Calu3 (cell line): ENCODE results near the gene NUP93. TPM values are rescaled to one million over a fixed set of nuclear protein-coding genes. Genes with fewer than 3 reads are reported as not detected.

Experiments
- BruUV-seq: library from RNA; stranded (reverse); fragments of 400-500 nt; replicated peaks from 2 replicates; lab custom pipeline; 2021; lab: Mats Ljungman, UMichigan
- CTCF ChIA-PET: fragments of 300-600 bp; sonication (Branson Sonifier 250); formaldehyde crosslinking; loops from one replicate; lab custom pipeline; 2022; ENCODE audit warnings: antibody characterized with exemption; lab: Charles Lee
- DNase-seq: peaks from one replicate; pipeline ENCODE4 v3.0.0; 2022
- H3K27ac Mint-ChIP-seq: one replicate; pipeline ENCODE4 v1.8.0; 2022; ENCODE audit warnings: mixed read lengths; ENCODE audit not compliant: unreplicated experiment
- H3K27me3 Mint-ChIP-seq: one replicate; pipeline ENCODE4 v1.8.0; 2022; ENCODE audit warnings: mixed read lengths; ENCODE audit not compliant: unreplicated experiment
- H3K36me3 Mint-ChIP-seq: one replicate; pipeline ENCODE4 v1.8.0; 2022; ENCODE audit warnings: mild to moderate bottlenecking, moderate library complexity, mixed read lengths; ENCODE audit not compliant: insufficient read depth, unreplicated experiment
- H3K4me1 Mint-ChIP-seq: one replicate; pipeline ENCODE4 v1.8.0; 2022; ENCODE audit warnings: mild to moderate bottlenecking, low read depth, mixed read lengths; ENCODE audit not compliant: unreplicated experiment
- H3K4me3 Mint-ChIP-seq: one replicate; pipeline ENCODE4 v1.8.0; 2022; ENCODE audit warnings: mild to moderate bottlenecking, low read depth, moderate library complexity, mixed read lengths; ENCODE audit not compliant: unreplicated experiment
- H3K9me3 Mint-ChIP-seq: one replicate; pipeline ENCODE4 v1.8.0; 2022; ENCODE audit warnings: low read depth, mixed read lengths; ENCODE audit not compliant: unreplicated experiment
- intact Hi-C: fragments of 100-400 bp; cut with micrococcal nuclease; formaldehyde crosslinking; loops from one replicate; pipeline ENCODE4 v1.10.0; 2022; ENCODE audit not compliant: unreplicated experiment
- total RNA-seq: library from RNA; stranded (reverse); gene quantifications from 2 replicates; pipeline ENCODE4 v1.2.3, GENCODE V29; 2022
- TF ChIP-seq, protein P1 (sequence below): fragments of 200-600 bp; IDR thresholded peaks from one replicate; pipeline ENCODE4 v1.8.0; 2022; ENCODE audit warnings: antibody characterized with exemption; ENCODE audit not compliant: unreplicated experiment

The NUP93 gene
- total RNA-seq, 1 experiment from 2014 or later: 120 TPM

DNA sequence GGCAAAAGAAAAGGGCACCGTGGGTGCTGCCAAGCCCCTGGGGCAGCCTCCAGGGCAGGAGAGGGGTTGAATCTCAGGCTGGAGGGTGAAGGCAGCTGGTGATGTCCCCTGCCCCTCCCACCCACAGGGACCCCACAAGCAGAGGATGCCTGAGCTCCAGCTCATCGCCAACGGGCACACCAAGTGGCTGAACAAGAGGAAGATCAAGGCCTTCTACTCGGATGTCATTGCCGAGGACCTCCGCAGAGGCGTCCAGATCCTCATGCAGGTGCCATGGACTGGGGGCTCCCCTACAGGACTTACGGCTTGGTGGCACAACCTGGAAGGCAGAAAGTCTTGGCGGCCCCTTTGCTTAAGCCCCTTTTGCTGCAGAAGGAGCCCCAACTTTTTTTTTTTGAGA lies 156.9 kb downstream of the NUP93 start:
- CTCF ChIA-PET: no interaction called here
- BruUV-seq: no TSS peak
- intact Hi-C loops: no loop called here
- Mint-ChIP-seq H3K4me1 (no peaks in the 10 kb centered on the region), H3K9me3 (no peaks in the 10 kb centered on the region), H3K4me3 (no peak overlapping the region), H3K27ac (no peak overlapping the region), H3K36me3 (no peaks in the 10 kb centered on the region), H3K27me3 (peaks cover 19% of the 10 kb centered on the region)
- DNase-seq: no peak
- TF ChIP-seq, protein P1, sequence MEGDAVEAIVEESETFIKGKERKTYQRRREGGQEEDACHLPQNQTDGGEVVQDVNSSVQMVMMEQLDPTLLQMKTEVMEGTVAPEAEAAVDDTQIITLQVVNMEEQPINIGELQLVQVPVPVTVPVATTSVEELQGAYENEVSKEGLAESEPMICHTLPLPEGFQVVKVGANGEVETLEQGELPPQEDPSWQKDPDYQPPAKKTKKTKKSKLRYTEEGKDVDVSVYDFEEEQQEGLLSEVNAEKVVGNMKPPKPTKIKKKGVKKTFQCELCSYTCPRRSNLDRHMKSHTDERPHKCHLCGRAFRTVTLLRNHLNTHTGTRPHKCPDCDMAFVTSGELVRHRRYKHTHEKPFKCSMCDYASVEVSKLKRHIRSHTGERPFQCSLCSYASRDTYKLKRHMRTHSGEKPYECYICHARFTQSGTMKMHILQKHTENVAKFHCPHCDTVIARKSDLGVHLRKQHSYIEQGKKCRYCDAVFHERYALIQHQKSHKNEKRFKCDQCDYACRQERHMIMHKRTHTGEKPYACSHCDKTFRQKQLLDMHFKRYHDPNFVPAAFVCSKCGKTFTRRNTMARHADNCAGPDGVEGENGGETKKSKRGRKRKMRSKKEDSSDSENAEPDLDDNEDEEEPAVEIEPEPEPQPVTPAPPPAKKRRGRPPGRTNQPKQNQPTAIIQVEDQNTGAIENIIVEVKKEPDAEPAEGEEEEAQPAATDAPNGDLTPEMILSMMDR: no peak

- intact Hi-C loops: no loop called here
- TF ChIP-seq, protein P1: no peak
- H3K27ac Mint-ChIP-seq: no peak overlapping the region
- no peak overlapping the region for H3K4me3 Mint-ChIP-seq
- no peak for DNase-seq
- no peaks in the 10 kb centered on the region for H3K9me3 Mint-ChIP-seq
- H3K27me3 Mint-ChIP-seq: peaks cover 17% of the 10 kb centered on the region
- H3K4me1 Mint-ChIP-seq: no peaks in the 10 kb centered on the region
- BruUV-seq: no TSS peak
- H3K36me3 Mint-ChIP-seq: no peaks in the 10 kb centered on the region
- CTCF ChIA-PET: no interaction called here
Observed at GRCh38 chr16:56888806-56889205, 158.9 kb downstream of the NUP93 start.

DNA sequence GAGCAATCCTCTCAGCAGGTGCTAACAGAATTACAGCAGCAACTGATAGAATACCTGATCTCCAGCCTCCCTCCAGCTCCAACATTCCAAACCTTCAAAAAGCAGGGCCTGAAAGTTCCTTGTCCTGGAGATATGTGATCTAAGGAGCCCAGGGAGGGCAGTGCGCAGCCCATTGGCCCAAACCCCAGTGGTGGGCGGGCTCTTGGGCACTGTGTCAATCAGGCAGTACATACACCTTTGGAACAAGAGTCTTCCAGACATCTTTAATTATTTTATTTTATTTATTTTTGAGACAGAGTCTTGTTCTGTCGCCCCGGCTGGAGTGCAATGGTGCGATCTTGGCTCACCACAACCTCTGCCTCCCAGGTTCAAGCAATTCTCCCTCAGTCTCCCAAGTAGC lies 159.3 kb downstream of the NUP93 start:
- intact Hi-C loops: no loop called here
- no TSS peak for BruUV-seq
- Mint-ChIP-seq H3K27me3 (peaks cover 17% of the 10 kb centered on the region), H3K9me3 (no peaks in the 10 kb centered on the region), H3K4me1 (no peaks in the 10 kb centered on the region), H3K36me3 (no peaks in the 10 kb centered on the region), H3K4me3 (no peak overlapping the region), H3K27ac (no peak overlapping the region)
- CTCF ChIA-PET: no interaction called here
- TF ChIP-seq, protein P1: no peak
- DNase-seq: no peak

DNA sequence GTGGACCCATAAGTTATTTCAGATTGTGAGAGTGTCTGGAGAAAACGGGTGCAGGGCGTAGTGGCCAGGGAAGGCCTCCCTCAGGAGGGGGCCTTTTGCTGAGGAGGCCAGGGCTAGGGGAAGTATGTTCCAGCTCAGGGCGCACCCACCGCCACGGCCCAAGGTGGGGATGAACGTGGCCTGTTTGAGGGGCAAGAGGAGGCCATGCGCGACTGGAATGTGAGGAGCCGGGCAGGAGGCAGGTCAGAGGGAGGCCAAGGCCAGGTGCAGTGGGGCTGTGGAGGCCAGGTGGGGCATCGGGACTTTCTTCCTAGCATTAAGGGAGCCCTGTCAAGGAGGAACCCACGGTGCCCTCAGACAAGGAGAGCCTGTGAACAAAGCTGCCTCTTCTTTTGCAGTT lies 161.8 kb downstream of the NUP93 start:
- H3K4me3 Mint-ChIP-seq: no peak overlapping the region
- H3K4me1 Mint-ChIP-seq: no peaks in the 10 kb centered on the region
- H3K9me3 Mint-ChIP-seq: no peaks in the 10 kb centered on the region
- intact Hi-C loops: no loop called here
- TF ChIP-seq, protein P1: no peak
- no TSS peak for BruUV-seq
- peaks cover 21% of the 10 kb centered on the region for H3K27me3 Mint-ChIP-seq
- H3K36me3 Mint-ChIP-seq: no peaks in the 10 kb centered on the region
- no peak for DNase-seq
- CTCF ChIA-PET: interaction anchor here (0.9 kb wide), 1 partner anchor 8 kb away, joined by 5 read pairs; no protein-coding TSS in a partner anchor
- no peak overlapping the region for H3K27ac Mint-ChIP-seq
